Esophagus squamous epithelium (tissue), 5 donors: ENCODE results near the gene BOD1. TPM values are rescaled to one million over a fixed set of nuclear protein-coding genes. Genes with fewer than 3 reads are reported as not detected.

ENCODE experiments used
- DNase-seq: peaks from one replicate; lab custom pipeline; 2025; lab: John Stamatoyannopoulos, UW
- H3K27ac ChIP-seq, 4 donors: fragments of 200-600 bp; sonication (generic); one replicate each; pipeline ENCODE4 v1.5.1; 2016 to 2019; ENCODE audit warnings: mild to moderate bottlenecking in 1 of 4
- H3K27me3 ChIP-seq, 4 donors: fragments of 200-600 bp; sonication (generic); 1 replicate in 3 of 4; 2 replicates in 1 of 4; pipeline versions ENCODE4 v1.5.1 to v1.6.0; 2017 to 2021; ENCODE audit warnings: antibody characterized with exemption in 1 of 4
- H3K36me3 ChIP-seq, 3 donors: fragments of 200-600 bp; sonication (generic); one replicate each; pipeline ENCODE4 v1.5.1; 2016 to 2019
- H3K4me1 ChIP-seq, 3 donors: fragments of 200-600 bp; sonication (generic); one replicate each; pipeline ENCODE4 v1.5.1; 2017 to 2019
- H3K4me3 ChIP-seq, 4 donors: fragments of 200-600 bp; sonication (generic); 1 replicate in 3 of 4; 2 replicates in 1 of 4; pipeline ENCODE4 v1.5.1; 2016 to 2019; ENCODE audit warnings: mild to moderate bottlenecking in 2 of 4, moderate library complexity in 1 of 4
- H3K9me3 ChIP-seq, 3 donors: fragments of 200-600 bp; sonication (generic); one replicate each; pipeline ENCODE4 v1.5.1; 2016 to 2019
- CTCF ChIP-seq, 6 experiments: fragments of 450-650 bp in 4 of 6; fragments of 200-600 bp in 2 of 6; sonication (generic) in 2 of 6; IDR thresholded peaks; one replicate each; pipeline ENCODE4 v1.5.1; 2016 to 2019; ENCODE audit warnings: antibody characterized with exemption in 6 of 6, mild to moderate bottlenecking in 4 of 6, moderate library complexity in 4 of 6
- POLR2A ChIP-seq, 4 donors: fragments of 450-650 bp; IDR thresholded peaks; one replicate each; pipeline ENCODE4 v1.6.1; 2017; ENCODE audit warnings: antibody characterized with exemption in 4 of 4, mild to moderate bottlenecking in 4 of 4, moderate library complexity in 3 of 4
- WGBS, 2 donors: methylation state at CpG; one replicate each; pipeline ENCODE4 v1.1.5; 2018; 5-methylcytosine and 5-hydroxymethylcytosine counted together
- intact Hi-C: fragments of 100-400 bp; cut with DNase I; formaldehyde crosslinking; loops from one replicate; pipeline ENCODE4 v1.15.0; 2022
- total RNA-seq, 4 donors: library from RNA; depleted of rRNA; stranded (reverse); fragments of >200 nt; gene quantifications; one replicate each; pipeline ENCODE4 v1.1.0, GENCODE V29; 2016
- donor health status: DM: yes; HTN: yes; CAD: no.

BOD1 gene
- total RNA-seq, 4 donors from 2014 or later: 13.8 to 43.1 (median 20.2) TPM

GRCh38 chr5:173628501-173628900 is 12.1 kb upstream of the BOD1 start:
- DNase-seq: no peak
- Histone ChIP-seq H3K9me3 (no peaks in the 10 kb centered on the region), H3K4me3 (no peak overlapping the region), H3K36me3 (no peaks in the 10 kb centered on the region), H3K27me3 (no peaks in the 10 kb centered on the region), H3K4me1 (peaks cover 0 to 9% (median 0%) of the 10 kb centered on the region in 3 donors), H3K27ac (no peak overlapping the region)
- intact Hi-C loops: no loop called here
- TF ChIP-seq CTCF (IDR thresholded peaks at IDR 0.05) (no peak), POLR2A (IDR thresholded peaks at IDR 0.05) (no peak)
- 33 to 86% methylated on average over 2 to 5 of the region's 6 CpGs for WGBS, 2 donors

DNA sequence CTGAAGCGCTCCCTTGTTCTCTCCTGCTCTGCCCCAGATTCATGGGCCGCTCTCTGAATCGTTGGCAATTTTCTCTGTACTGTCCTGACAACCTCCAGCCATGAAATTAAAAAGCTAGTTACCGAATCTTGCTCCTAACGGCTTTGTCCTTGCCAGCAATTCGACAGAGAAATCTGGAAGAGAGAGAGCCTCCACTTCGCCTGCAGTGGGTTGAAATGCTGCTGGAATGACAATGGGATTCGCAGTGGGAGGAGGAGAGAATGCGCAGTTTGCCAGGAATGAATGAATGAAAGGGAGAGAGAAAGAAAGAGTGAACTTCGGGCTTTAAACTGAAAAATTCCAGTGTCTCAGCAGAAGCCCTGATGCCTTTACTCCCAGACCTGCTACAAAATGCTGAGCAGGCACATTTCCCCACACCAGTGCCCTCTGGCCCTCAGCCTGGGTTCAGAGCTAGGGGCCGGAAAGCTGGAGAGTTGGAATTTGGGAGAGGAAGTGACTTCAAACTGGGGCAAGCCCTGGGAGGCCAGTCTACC is 11.5 kb upstream of the BOD1 start:
- no peak for DNase-seq
- no peaks in the 10 kb centered on the region for H3K9me3 ChIP-seq
- no peaks in the 10 kb centered on the region for H3K27me3 ChIP-seq
- H3K4me1 ChIP-seq: peaks cover 0 to 6% (median 0%) of the 10 kb centered on the region in 3 donors
- WGBS, 2 donors: 59 to 72% methylated on average over 7 to 9 of the region's 11 CpGs
- no peaks in the 10 kb centered on the region for H3K36me3 ChIP-seq
- no peak overlapping the region for H3K4me3 ChIP-seq
- H3K27ac ChIP-seq: no peak overlapping the region
- intact Hi-C loops: no loop called here
- TF ChIP-seq CTCF (IDR thresholded peaks at IDR 0.05): no peak
- TF ChIP-seq POLR2A (IDR thresholded peaks at IDR 0.05): no peak

DNA sequence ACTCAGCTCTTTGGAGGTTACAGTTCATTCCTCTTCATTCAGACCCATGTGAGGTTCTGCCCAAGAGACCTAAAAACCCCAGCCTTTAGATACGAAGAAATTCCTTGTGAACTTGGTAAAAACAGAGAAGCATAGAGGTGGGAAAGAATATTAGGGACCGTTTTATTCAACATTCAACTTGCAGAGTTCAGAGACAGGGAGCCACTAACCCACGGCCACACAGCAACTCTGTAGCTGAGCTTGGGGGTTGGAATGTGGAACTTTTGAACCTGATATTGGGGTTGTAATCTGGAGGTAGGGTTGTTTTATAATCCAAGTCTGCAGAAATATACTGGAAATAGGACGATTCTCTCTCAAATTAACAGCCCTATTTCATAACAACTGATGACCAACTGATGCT is 10.8 kb upstream of the BOD1 start:
- no peaks in the 10 kb centered on the region for H3K9me3 ChIP-seq
- no peaks in the 10 kb centered on the region for H3K27me3 ChIP-seq
- peaks cover 0 to 6% (median 0%) of the 10 kb centered on the region in 3 donors for H3K4me1 ChIP-seq
- TF ChIP-seq POLR2A (IDR thresholded peaks at IDR 0.05) (no peak), CTCF (IDR thresholded peaks at IDR 0.05) (no peak)
- no peaks in the 10 kb centered on the region for H3K36me3 ChIP-seq
- no peak overlapping the region for H3K27ac ChIP-seq
- no peak for DNase-seq
- H3K4me3 ChIP-seq: no peak overlapping the region
- WGBS, 2 donors: 83 to 91% methylated on average over 4 of the region's 4 CpGs
- intact Hi-C loops: no loop called here

DNA sequence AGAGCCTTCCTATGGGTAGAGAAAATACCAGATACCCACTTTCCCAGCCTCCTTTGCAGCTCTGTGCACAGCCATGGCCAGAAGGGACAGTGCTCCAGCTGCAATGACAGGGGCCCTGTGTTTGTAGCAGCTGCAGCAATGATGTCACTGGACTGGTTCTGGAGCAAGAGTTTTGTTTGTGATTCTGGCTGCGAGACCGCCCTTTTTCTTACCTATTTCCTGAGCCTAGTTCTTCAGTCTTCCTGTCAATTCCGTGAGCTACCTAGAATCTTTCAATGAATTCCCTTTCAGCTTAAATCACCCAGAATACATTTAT is 10.0 kb upstream of the BOD1 start:
- peaks cover 0 to 6% (median 0%) of the 10 kb centered on the region in 3 donors for H3K4me1 ChIP-seq
- H3K36me3 ChIP-seq: no peaks in the 10 kb centered on the region
- TF ChIP-seq POLR2A (IDR thresholded peaks at IDR 0.05): no peak
- no peak for TF ChIP-seq CTCF (IDR thresholded peaks at IDR 0.05)
- H3K4me3 ChIP-seq: no peak overlapping the region
- no peak overlapping the region for H3K27ac ChIP-seq
- intact Hi-C loops: no loop called here
- H3K9me3 ChIP-seq: no peaks in the 10 kb centered on the region
- 78 to 94% methylated on average over 3 of the region's 3 CpGs for WGBS, 2 donors
- no peak for DNase-seq
- H3K27me3 ChIP-seq: no peaks in the 10 kb centered on the region

GRCh38 chr5:173625673-173626504 is 9.4 kb upstream of the BOD1 start:
- Histone ChIP-seq H3K4me1 (peaks cover 0 to 6% (median 0%) of the 10 kb centered on the region in 3 donors), H3K27me3 (no peaks in the 10 kb centered on the region), H3K9me3 (no peaks in the 10 kb centered on the region), H3K27ac (no peak overlapping the region), H3K4me3 (no peak overlapping the region), H3K36me3 (no peaks in the 10 kb centered on the region)
- no peak for DNase-seq
- intact Hi-C loops: no loop called here
- 71 to 94% methylated on average over 2 to 6 of the region's 6 CpGs for WGBS, 2 donors
- TF ChIP-seq POLR2A (IDR thresholded peaks at IDR 0.05): no peak
- TF ChIP-seq CTCF (IDR thresholded peaks at IDR 0.05): no peak
